Stimulated activated CD4-positive, alpha-beta T cell treated with anti-CD3 and anti-CD28 coated beads, Interleukin-1b, Interleukin-23, amount 100 ng/mL, for 1 hour (primary cell): ENCODE results near the gene ALG3.

Experiments
- DNase-seq, 2 donors: peaks; one replicate each; pipeline ENCODE4 v3.0.0-alpha.2; 2020; ENCODE audit warnings: low read depth in 2 of 2

The ALG3 gene

DNA sequence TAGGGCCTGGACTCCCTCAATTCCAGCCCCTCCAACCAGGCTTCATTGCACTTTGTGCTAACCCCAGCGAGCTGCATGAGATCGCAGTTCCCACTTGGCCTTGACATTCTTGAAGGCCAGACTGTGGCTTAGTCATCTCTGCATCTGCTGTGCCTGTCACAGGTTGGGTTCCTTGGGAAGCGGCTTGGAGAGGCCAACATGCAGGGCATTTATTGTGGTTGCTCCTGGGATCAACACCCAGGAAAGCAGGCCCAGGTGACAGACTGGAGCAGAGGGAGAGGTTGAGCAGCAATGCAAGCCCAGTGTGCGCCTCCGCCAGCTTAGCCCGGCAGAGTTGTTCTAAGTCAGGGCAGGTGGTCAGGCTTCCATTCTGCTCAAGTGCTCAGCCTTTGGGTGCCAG is 52.2 kb downstream of the ALG3 start:
- DNase-seq, result no peak

DNA sequence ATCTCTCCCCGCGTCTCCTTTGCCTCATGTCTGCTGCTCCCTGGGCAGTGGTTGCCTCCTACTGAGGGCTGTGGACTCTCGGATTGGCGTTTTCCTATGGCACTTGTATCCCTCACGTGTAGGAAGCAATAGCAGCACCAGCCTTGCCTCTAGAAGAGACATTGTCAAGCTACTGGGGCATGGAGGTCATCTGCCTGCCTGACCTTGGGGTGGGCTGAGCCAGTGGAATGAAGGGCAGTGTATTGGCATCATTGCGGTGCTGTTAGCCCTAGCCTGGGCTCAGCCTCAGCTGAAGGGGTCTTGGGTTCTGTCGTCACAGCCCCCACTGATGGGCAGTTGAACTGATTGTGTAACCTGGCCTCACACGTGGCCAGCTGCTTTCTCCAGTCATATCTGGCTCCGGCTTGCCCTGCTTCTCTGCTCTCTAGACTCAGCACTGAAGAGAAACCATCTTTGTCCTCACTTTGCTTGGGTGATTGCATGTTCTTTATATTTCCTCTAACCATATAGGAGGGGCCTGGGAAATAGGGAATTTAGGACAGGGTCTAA is 54.7 kb downstream of the ALG3 start:
- DNase-seq, result no peak

DNA sequence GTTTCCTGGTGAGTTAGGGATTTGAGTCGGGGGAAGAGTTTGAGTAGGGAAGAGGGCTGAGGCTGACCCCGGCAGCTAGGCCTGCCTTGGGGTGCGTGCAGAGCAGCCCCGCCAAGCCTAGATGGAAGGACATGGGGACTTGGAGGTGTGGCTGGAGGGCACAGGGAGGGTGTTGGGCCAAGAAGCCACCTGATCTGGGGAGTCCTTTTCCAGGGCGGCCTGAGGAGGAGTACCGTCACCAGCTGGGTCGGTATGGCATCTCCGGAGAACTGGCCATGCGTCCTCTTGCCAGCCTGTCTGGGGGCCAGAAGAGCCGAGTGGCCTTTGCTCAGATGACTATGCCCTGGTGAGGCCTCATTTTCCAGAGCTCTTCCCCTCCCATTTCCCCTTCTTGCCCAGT is 55.9 kb downstream of the ALG3 start:
- DNase-seq, result no peak
